ENCODE measurements around the gene ACTG1.

- no peak for TF ChIP-seq POLR2A (IDR thresholded peaks at IDR 0.05)
- no peak for TF ChIP-seq CTCF (IDR thresholded peaks at IDR 0.05)
These were observed 3.2 kb downstream of the ACTG1 start for GRCh38 chr17:81509207-81509971.

Measured in testis (tissue), 2 donors.